A549 (cell line): ENCODE results near the gene WDR18. TPM values are rescaled to one million over a fixed set of nuclear protein-coding genes. Genes with fewer than 3 reads are reported as not detected.
"Not testable (repeated sequence)": the region's sequence is repeated elsewhere in the genome, so short reads cannot be mapped to it uniquely, and the experiment has no call there.

ENCODE experiments used
- ATAC-seq, 2 experiments: fragments of 200-7000 bp in 1 of 2; fragments of >200 bp in 1 of 2; cut with Nextera tagmentation in 1 of 2; cut with Tn5 transposase in 1 of 2; 3 replicates each; pipeline versions ENCODE4 v1.8.0 to v1.9.1; 2018 to 2020; ENCODE audit warnings: mild to moderate bottlenecking in 1 of 2, moderate library complexity in 1 of 2
- CTCF ChIA-PET: fragments of 300-600 bp; sonication (Branson Sonifier 250); formaldehyde crosslinking; extraction: SDS; loops from one replicate; lab custom pipeline; 2021; ENCODE audit warnings: antibody characterized with exemption, inconsistent platforms; lab: Yijun Ruan, JAX
- POLR2A ChIA-PET: fragments of 350-600 bp; formaldehyde crosslinking; extraction: SDS; loops from one replicate; lab custom pipeline; 2021; ENCODE audit warnings: antibody characterized with exemption, inconsistent platforms; lab: Yijun Ruan, JAX
- DNase-seq, 2 experiments: peaks; one replicate each; pipeline versions ENCODE4 v3.0.0 to v3.0.0-alpha.2; 2011 to 2016; ENCODE audit warnings: low read depth in 1 of 2, low spot score in 1 of 2
- FAIRE-seq: peaks from 2 replicates; lab custom pipeline; 2011; peaks lifted over from hg19 to GRCh38; lab: Jason Lieb, UNC
- H3K27ac ChIP-seq, 2 experiments: fragments of >200 bp; sonication (Bioruptor Twin); formaldehyde crosslinking; 3 replicates each; pipeline ENCODE4 v1.5.1; 2016 to 2017
- H3K4me1 ChIP-seq: fragments of >200 bp; sonication (Bioruptor Twin); formaldehyde crosslinking; 3 replicates; pipeline ENCODE4 v1.6.1; 2016
- H3K4me2 ChIP-seq: fragments of >200 bp; sonication (Bioruptor Twin); formaldehyde crosslinking; 3 replicates; pipeline ENCODE4 v1.6.1; 2016
- H3K4me3 ChIP-seq: fragments of >200 bp; sonication (Bioruptor Twin); formaldehyde crosslinking; 3 replicates; pipeline ENCODE4 v1.5.1; 2016
- H3K9me3 ChIP-seq: fragments of >200 bp; sonication (Bioruptor Twin); formaldehyde crosslinking; 3 replicates; pipeline ENCODE4 v1.6.1; 2016
- CBX2 ChIP-seq: fragments of 200-600 bp; sonication (generic); IDR thresholded peaks from 2 replicates; pipeline ENCODE4 v1.6.1; 2016; ENCODE audit warnings: low read depth, mild to moderate bottlenecking, borderline replicate concordance
- JUN ChIP-seq, 2 experiments: fragments of >200 bp; sonication (Bioruptor Twin); formaldehyde crosslinking; IDR thresholded peaks; 2 replicates in 1 of 2; 3 replicates in 1 of 2; pipeline ENCODE4 v1.6.1; 2016 to 2017
- MAFK ChIP-seq: fragments of 450-650 bp; IDR thresholded peaks from 2 replicates; pipeline ENCODE4 v1.6.1; 2014; ENCODE audit not compliant: partially characterized antibody
- PHF8 ChIP-seq: fragments of 200-600 bp; sonication (generic); IDR thresholded peaks from 2 replicates; pipeline ENCODE4 v1.6.1; 2016; ENCODE audit warnings: low read depth, mild to moderate bottlenecking, antibody characterized with exemption, moderate library complexity, borderline replicate concordance
- POLR2A ChIP-seq: IDR thresholded peaks from 2 replicates; pipeline ENCODE4 v1.6.1; 2012; ENCODE audit warnings: mild to moderate bottlenecking, low read length
- RFX5 ChIP-seq: fragments of 450-650 bp; IDR thresholded peaks from 2 replicates; pipeline ENCODE4 v1.7.1; 2014; ENCODE audit warnings: antibody characterized with exemption, mild to moderate bottlenecking, moderate library complexity
- ZFP36 ChIP-seq: fragments of 450-650 bp; IDR thresholded peaks from 2 replicates; pipeline ENCODE4 v1.6.1; 2014; ENCODE audit warnings: borderline replicate concordance; ENCODE audit not compliant: partially characterized antibody
- ZSCAN20 ChIP-seq: fragments of 250-450 bp; sonication (Bioruptor Pico); IDR thresholded peaks from 2 replicates; pipeline ENCODE4 v1.8.0; 2022; ENCODE audit warnings: mild to moderate bottlenecking, moderate library complexity
- WGBS: methylation state at CpG from one replicate; pipeline ENCODE4 v1.1.6; 2017; ENCODE audit errors: missing lambda C conversion rate; 5-methylcytosine and 5-hydroxymethylcytosine counted together
- polyA plus RNA-seq, 4 experiments: library from polyadenylated mRNA; depleted of rRNA in 3 of 4; stranded (reverse); fragments of >200 nt; fragmentation: RNase III in 1 of 4; extraction: RNeasy Plus Mini Kit Qiagen cat#74134 plus additional on column Dnase treatment in 1 of 4; gene quantifications; 2 replicates in 3 of 4; 3 replicates in 1 of 4; pipeline ENCODE4 v1.2.3, GENCODE V29; 2011 to 2017
- TF ChIP-seq, protein P1 (sequence below): fragments of 250-450 bp; sonication (Bioruptor Pico); IDR thresholded peaks from 2 replicates; pipeline ENCODE4 v1.5.0; 2021; ENCODE audit warnings: mild to moderate bottlenecking, moderate library complexity, borderline replicate concordance

Gene WDR18
- polyA plus RNA-seq, 2 of the 4 experiments (the other 2 are of a cell fraction): 23.8 to 48.9 TPM

- TF ChIP-seq, protein P1, sequence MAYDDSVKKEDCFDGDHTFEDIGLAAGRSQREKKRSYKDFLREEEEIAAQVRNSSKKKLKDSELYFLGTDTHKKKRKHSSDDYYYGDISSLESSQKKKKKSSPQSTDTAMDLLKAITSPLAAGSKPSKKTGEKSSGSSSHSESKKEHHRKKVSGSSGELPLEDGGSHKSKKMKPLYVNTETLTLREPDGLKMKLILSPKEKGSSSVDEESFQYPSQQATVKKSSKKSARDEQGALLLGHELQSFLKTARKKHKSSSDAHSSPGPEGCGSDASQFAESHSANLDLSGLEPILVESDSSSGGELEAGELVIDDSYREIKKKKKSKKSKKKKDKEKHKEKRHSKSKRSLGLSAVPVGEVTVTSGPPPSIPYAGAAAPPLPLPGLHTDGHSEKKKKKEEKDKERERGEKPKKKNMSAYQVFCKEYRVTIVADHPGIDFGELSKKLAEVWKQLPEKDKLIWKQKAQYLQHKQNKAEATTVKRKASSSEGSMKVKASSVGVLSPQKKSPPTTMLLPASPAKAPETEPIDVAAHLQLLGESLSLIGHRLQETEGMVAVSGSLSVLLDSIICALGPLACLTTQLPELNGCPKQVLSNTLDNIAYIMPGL (CRISPR knock-in tag): no peak
- TF ChIP-seq ZFP36 (no peak), JUN (IDR thresholded peaks at IDR 0.05) (peak; percentile 47 to 77; a peak in 4 of 5 replicates), MAFK (peak; percentile 10), PHF8 (0 out of 2 replicates have a peak, but pooled peaks have one; percentile 1), ZSCAN20 (CRISPR knock-in tag) (no peak)
These were observed 36.8 kb downstream of the WDR18 start, which contains the start of gene TMEM259 (continued) for GRCh38 chr19:1020868-1021425.

DNA sequence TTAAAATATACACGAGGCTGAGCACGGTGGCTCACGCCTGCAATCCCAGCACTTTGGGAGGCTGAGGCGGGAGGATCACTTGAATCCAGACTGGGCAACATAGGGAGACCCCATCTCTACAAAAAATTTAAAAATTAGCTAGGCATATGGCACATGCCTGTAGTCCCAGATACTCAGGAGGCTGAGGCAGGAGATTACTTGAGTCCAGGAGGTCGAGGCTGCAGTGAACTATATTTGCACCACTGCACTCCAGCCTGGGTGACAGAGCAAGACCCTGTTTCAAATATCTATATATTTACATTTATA is 39.7 kb downstream of the WDR18 start:
- ChIA-PET CTCF (interaction anchor here (0.6 to 1.2 kb wide), 3 partner anchors 17 to 217 kb away, joined by 3 to 4 read pairs (median 3); no protein-coding TSS in a partner anchor), POLR2A (interaction anchor here (0.7 kb wide), 1 partner anchor 1008 kb away, joined by 3 read pairs; no protein-coding TSS in a partner anchor)

DNA sequence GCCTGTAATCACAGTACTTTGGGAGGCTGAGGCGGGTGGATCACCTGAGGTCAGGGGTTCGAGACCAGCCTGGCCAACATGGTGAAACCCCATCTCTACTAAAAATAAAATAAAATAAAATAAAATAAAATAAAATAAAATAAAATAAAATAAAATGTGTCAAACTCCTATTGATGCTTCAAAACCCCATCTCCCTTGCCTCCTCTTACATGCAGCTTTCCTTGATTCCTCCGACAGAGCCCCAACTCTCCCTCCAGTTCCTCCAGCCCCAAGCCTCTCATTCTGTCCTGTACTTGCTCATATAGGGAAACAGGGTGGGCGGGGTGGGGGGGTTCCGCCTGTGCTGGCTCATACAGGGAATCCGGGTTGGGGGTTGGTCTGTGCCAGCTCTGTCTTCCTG is 40.9 kb downstream of the WDR18 start:
- TF ChIP-seq ZFP36: peak; percentile 41
- CTCF ChIA-PET: interaction anchor here (0.8 kb wide), 1 partner anchor 219 kb away, joined by 3 read pairs; no protein-coding TSS in a partner anchor
- H3K4me2 ChIP-seq, H3K27ac ChIP-seq, FAIRE-seq, POLR2A ChIA-PET, ATAC-seq, H3K4me1 ChIP-seq, H3K4me3 ChIP-seq, DNase-seq, H3K9me3 ChIP-seq: not testable (repeated sequence)
- WGBS: 83% methylated on average over 6 of the region's 6 CpGs

More for the DNA sequence above, 39.7 kb downstream of the WDR18 start:
- WGBS: 73% methylated on average over 5 of the region's 5 CpGs
- not testable (repeated sequence) for H3K27ac ChIP-seq, H3K9me3 ChIP-seq, DNase-seq, H3K4me1 ChIP-seq, H3K4me2 ChIP-seq, ATAC-seq, FAIRE-seq, H3K4me3 ChIP-seq

DNA sequence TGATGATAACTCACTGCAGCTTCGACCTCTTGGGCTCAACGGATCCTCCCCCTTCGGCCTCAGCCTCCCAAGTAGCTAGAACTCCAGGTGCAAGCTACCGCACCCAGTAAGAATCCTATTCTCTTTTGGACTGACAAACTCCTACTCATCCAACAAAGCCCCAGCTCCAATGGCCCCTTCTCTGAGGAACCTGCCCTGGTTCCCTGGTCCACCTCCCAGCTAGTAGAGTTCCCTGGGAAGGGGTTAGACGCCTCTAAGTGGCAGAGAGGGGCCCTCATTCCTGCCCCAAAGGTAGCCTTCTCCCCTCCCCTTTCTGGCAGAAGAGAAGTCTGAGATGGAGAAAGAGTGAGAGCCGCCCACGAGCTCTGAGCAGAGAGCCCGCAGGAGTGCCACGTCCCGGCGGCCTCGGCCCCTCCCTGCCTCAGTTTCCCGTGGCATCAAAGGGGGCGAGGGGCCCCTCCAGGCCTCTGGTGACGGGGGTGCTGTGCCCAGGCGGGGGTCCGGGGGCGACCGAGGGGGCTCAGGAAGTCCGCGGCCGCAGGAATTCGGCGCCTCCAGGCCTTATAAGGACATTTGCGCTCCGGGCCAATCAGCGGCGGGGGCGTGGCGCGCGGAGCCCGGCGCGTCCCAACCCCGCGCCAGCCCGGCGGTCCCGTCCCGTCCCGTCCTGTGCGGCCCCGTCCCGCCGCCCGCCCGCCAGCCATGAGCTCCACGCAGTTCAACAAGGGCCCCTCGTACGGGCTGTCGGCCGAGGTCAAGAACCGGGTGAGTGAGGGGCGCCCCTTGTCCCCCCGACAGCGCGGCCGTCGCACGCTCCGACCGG is 42.0 kb downstream of the WDR18 start, which contains the start of gene CNN2:
CNN2 (plus strand) TSS at position 649 of the 823 bp plus-strand sequence; CDS start at position 703, 54 bp downstream.
- peak within 1 kb of the TSS; percentile 87 for H3K4me3 ChIP-seq
- peaks cover 13% of the 10 kb centered on the region; the same call in 1 of the 3 replicates for H3K4me1 ChIP-seq
- 66% methylated on average over 5 of the region's 63 CpGs for whole genome bisulfite sequencing
- ATAC-seq: peak; percentile 81 to 89
- peak; percentile 67 to 69 for DNase-seq
- no peaks in the 10 kb centered on the region for H3K9me3 ChIP-seq
- H3K4me2 ChIP-seq: peak within 1 kb of the TSS; percentile 96
- peak within 1 kb of the TSS; percentile 92 to 100 for H3K27ac ChIP-seq
- TF ChIP-seq RFX5 (no peak), POLR2A (peak; percentile 33), CBX2 (no peak), PHF8 (peak; percentile 74; the same call in 1 of the 2 replicates)
- ChIA-PET CTCF (interaction anchor here (0.7 to 2.7 kb wide), 6 partner anchors 13 to 218 kb away, joined by 3 to 12 read pairs (median 4); partner anchors contain the start of gene ABCA7), POLR2A (interaction anchor here (1.5 kb wide), 1 partner anchor 13 kb away, joined by 6 read pairs; the partner anchor contains the start of gene ABCA7)
- FAIRE-seq: no peak
